Activated T-cell treated with anti-CD3 and anti-CD28 coated beads for 4 hours (primary cell): ENCODE results near the gene ARL5A.

Experiments
- DNase-seq: peaks from one replicate; pipeline ENCODE4 v3.0.0-alpha.2; 2020

ARL5A gene

GRCh38 chr2:151765760-151766410 lies 62.3 kb downstream of the ARL5A start:
- DNase-seq, result no peak

DNA sequence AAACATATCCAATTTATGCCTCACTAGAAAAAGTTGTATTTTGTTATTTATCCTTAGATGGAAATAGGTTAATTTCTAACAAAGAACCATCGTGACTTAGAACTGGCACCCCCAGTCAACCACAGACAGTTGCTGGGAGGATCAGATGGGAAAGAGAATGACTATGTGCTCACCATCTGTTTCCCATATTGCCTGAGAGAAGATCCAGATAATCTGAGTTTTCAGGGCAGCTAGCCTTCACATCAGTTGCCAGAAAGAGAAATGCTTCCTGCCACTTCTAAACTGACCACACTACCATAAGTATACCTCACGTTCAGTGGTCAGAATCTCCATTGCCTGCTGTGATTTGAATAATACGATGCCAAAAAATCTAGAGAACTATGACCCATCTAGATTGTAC lies 65.5 kb downstream of the ARL5A start:
- no peak for DNase-seq

DNA sequence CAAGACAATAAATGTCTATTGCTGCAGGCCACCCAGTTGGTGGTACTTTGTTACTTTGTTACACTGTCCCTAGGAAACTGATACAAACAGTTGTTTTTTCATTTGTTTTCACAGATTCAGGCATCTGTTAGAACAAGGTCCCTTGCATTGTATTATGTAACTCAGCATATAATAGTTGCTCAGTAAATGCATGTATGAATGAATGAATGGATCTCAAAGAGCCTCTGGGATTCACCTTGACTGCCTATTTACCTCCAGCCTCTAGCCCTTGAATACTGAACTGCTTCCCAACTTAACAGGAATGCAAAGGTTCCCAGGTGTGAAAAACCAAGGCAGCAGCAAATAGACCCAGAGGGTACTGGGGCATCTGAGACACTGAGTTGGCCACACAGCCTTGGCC lies 66.5 kb downstream of the ARL5A start:
- no peak for DNase-seq

DNA sequence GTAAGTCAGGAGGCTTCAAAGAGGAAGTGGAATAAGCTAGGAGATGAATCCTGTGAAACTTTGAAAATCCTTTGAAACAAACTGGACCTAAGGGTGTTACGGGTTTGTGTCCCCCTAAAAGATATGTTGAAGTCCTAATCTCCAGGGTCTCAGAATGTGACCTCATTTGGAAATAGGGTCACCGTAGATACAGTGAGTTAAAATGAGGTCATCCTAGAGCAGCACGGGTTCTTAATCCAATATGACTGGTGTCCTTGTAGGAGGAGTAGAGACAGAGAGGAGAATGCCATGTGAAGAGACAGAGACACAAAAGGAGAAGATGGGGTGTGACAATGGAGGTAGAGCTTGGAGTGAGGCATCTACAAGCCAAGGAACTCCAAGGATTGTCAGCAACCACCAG lies 67.0 kb downstream of the ARL5A start:
- DNase-seq, result no peak

DNA sequence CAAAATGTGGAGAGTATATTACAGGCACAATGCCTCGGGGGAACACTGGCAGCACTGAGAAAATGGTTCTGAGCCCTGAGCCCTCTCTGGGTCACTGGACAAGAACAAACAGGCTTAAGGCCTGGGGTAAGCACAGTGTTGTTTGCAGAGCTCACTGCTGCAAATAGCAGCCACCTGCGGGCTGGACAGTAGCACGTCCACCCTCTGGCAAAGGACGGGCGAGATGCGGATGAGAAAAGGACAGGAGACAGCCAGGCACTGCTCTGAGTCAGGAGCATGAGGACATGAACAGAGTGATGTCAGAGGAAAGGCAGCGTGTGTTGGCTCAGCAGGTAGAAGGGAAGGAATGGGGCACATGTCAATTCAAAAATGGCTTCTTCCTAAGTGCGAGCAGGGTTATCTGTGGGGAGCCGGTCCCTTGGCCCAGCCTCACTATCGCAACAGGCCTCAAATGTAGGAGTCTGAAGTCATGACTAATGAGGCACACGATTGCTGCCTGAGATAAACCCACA lies 68.0 kb downstream of the ARL5A start:
- no peak for DNase-seq

- no peak for DNase-seq
Measured at GRCh38 chr2:151758744-151759143, 69.5 kb downstream of the ARL5A start.

DNA sequence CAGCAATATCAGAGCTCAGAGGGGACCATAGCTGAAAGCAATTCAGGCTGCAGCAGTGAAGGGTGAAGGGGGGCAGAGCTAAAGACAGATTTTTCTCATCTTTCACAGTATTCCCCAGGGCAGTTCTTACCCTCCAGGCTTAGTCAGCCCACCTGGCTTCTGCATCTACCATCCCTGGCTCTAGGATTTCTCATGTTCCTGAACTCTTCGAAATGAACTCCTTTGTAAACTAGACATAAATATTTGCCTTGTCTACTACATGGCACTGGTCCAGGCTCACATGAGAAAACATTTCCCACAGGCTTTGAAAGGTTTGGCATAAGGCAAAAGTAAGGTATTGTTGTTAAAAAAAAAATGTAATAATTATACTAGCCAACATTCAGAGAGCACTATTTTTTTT lies 70.4 kb downstream of the ARL5A start:
- DNase-seq, result no peak

DNA sequence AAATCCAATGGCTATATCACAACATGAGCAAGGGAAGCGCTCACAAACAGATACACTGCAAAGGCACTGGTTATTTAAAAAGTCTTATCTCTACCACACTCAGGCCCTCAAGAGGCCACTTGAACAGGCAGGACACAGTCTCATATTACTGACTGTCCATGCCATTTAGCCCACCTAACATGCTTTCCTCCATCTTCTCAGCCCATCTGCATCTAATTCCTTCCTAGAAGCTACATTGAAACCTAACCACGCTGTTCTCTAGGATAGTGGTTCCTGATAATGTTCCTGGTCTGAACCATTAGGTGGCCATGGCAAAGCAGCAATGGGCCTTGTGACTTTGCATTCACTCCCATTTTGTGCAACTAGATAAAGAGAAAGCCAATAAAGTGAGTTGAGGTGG lies 71.4 kb downstream of the ARL5A start:
- no peak for DNase-seq

- no peak for DNase-seq
Measured at GRCh38 chr2:151754253-151754897, 73.8 kb downstream of the ARL5A start.

GRCh38 chr2:151753540-151753939 lies 74.7 kb downstream of the ARL5A start:
- no peak for DNase-seq
